NCI-H748 treated with DMSO at 0.1 percent for 48 hours (cell line): ENCODE data around the gene ZNF33A.
"Not testable (repeated sequence)": the region's sequence is repeated elsewhere in the genome, so short reads cannot be mapped to it uniquely, and the experiment has no call there.

Source experiments
- DNase-seq: peaks from one replicate; lab custom pipeline; 2025; lab: John Stamatoyannopoulos, UW

Gene ZNF33A

DNA sequence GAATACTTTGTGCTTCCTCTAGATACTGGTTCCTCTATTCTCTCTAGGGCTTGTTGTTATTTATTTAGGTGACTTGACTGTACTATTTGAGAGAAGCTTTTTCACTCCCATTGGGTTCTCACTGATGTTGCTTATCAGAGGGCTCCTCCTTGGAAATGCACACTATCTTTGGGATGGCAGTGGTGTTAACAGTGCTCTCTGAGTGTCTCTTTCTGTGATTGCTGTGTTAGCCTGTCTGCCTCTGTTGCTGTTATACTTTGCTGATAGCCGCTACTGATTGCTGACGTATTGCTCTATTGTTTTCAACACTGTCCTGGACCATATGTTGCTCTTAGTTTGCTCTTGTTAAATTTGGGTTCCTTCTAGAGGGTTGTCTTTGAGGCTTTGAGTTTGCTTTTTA is 34.7 kb downstream of the ZNF33A start:
- DNase-seq = no peak

DNA sequence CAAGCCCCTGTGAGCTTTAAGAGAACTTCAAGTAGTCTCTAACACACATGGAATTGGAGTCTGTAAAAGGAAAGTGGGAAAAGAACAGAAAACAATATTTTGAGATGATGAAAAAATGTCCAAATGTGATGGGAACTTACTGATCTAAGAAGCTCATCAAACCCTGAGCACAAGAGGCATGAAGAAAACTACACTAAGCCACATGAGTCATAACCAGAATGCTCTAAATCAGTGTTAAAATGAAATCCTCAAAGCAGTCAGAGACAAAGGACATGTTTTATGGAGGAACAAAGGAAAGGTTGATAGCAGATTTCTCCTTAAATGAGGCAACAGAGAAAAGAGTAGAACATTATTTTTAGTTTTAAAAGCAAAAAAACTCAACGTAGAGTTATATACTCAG is 37.2 kb downstream of the ZNF33A start:
- no peak for DNase-seq

DNA sequence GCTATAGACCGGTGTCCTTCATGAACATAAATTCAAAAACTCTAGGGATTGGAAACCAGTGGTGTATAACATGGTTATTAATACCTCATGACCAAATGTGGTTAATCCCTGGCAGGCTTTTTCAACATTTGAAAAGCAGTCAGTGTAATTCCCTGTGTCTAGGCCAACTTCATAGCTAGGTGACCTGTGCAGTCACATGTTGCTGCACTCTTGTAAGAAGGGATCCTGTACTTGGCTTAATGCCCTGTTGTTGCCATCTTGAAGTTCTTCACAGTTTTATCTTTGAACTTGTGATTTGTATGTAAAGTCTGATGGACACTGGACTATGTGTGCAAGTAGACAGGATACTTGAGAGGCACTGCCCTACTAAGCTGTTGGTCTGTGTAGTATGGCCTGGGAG is 39.7 kb downstream of the ZNF33A start:
- DNase-seq = no peak

DNA sequence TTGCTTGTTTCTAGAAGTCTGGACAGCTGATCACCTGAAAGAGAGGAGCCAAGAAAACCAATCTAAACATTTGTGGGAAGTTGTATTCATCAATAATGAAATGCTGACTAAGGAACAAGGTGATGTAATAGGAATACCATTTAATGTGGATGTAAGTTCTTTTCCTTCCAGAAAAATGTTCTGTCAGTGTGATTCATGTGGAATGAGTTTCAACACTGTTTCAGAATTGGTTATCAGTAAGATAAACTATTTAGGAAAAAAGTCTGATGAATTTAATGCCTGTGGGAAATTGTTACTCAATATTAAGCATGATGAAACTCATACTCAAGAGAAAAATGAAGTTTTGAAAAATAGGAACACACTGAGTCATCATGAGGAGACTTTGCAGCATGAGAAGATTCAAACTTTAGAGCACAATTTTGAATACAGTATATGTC is 43.9 kb downstream of the ZNF33A start:
- DNase-seq = no peak

DNA sequence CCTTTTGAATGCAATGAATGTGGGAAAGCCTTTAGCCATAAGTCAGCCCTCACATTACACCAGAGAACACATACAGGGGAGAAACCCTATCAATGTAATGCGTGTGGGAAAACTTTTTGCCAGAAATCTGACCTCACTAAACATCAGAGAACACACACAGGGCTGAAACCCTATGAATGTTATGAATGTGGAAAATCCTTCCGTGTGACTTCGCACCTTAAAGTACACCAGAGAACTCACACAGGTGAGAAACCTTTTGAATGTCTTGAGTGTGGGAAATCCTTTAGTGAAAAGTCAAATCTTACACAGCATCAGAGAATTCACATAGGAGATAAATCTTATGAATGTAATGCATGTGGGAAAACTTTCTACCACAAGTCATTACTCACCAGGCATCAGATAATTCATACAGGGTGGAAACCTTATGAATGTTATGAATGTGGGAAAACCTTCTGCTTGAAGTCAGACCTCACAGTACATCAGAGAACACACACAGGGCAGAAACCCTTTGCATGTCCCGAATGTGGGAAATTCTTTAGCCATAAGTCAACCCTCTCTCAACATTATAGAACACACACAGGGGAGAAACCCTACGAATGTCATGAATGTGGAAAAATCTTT is 44.9 kb downstream of the ZNF33A start:
- not testable (repeated sequence) for DNase-seq

DNA sequence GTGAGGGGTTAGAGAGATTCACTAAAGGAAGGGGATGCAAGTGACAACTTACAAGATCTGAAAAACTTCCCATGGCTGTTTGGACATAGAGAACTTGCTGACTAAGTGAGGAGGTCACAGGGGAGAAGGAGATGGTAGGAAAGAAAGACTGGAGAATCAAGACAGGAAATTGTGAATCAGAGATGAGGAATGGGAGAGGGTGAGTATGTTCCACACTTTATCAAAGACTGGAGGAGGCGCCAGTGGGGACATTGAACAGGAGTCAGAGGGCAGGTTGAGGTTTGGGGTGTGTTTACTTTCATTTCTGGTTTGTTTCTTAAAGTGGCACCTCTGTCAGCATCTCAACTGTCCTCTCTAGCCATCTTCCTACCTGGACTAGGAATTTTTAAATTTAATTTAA is 59.2 kb downstream of the ZNF33A start:
- DNase-seq = not testable (repeated sequence)

DNA sequence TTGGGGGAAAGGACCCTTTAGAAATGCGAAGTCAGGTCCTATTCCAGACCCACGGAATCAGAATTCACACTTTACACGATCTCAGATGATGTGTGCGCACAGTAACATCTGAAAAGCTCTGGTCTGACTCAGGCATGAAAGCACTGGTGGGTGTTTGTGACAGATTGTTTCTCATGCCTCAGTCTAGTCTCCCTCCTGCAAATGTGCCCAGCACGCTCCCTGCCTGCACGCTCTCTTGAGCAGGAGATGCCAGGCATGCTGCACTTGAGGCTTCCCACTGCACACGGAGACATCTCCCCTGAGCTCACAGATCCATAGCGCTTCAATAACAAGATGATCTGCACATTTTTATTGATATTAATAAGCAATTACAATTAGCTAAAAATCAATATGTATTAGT is 60.0 kb downstream of the ZNF33A start:
- no peak for DNase-seq

DNA sequence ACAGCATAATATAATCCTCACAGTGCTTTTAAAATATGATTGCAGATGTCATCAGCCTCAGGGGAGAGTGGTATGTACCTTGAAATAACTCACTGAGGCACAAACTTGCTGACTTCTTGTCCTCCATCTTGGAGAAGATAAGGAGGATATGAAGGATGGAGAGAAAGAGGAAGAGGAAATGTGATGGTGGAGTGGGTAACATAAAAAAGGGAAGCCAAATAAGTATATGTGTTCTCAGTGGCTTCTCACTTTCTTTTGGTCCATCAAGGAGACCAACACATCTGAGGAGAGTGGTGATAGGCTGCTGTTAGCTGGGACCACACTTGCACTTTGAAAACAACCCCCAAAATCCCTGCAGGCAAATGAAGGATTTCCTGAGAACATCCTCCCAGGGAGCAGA is 62.1 kb downstream of the ZNF33A start:
- no peak for DNase-seq

DNA sequence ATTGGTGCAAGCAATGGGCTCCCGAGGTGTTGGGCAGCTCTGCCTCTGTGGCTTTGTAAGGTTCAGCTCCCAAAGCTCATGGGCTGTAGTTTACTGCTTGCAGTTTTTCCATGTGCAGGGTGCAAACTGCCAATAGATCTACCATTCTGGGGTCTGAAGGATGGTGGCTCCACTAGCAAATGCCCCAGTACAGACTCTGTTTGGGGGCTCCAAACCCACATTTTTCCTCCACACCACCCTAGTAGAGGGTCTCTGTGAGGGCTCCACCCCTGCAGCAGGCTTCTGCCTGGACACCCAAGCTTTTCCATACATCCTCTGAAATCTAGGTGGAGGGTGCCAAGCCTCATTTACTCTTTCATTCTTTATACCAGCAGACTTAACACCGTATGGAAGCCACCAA is 66.2 kb downstream of the ZNF33A start:
- no peak for DNase-seq

DNA sequence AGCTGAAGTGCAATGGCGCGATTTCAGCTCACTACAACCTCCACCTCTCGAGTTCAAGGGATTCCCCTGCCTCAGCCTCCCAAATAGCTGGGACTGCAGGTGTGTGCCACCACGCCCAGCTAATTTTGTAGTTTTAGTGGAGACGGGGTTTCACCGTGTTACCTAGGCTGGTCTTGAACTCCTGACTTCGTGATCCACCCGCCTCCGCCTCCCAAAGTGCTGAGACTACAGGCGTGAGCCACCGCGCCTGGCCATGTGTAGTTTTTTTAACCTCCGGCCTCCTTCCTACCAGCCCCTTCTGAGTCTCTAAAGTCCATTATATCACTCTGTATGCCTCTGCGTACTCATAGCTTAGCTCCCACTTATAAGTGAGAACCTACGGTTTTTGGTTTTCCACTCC is 82.8 kb downstream of the ZNF33A start:
- not testable (repeated sequence) for DNase-seq

DNA sequence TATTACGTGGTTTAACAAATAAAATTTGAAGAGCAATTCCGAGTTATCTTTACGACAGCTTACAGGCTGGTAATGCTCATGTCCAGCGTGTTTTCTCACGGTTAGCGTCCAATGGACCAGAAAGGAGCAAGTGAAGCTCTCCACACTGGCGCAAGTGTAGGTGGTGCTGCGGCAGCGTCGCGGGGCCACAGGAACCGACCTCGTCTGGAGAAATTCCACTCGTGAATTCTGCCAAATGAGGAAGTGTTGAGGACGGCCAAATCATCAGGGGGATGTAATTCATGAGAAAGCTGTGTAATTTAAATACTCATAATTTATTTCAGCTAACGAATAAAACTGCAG is 83.3 kb downstream of the ZNF33A start:
- no peak for DNase-seq

DNA sequence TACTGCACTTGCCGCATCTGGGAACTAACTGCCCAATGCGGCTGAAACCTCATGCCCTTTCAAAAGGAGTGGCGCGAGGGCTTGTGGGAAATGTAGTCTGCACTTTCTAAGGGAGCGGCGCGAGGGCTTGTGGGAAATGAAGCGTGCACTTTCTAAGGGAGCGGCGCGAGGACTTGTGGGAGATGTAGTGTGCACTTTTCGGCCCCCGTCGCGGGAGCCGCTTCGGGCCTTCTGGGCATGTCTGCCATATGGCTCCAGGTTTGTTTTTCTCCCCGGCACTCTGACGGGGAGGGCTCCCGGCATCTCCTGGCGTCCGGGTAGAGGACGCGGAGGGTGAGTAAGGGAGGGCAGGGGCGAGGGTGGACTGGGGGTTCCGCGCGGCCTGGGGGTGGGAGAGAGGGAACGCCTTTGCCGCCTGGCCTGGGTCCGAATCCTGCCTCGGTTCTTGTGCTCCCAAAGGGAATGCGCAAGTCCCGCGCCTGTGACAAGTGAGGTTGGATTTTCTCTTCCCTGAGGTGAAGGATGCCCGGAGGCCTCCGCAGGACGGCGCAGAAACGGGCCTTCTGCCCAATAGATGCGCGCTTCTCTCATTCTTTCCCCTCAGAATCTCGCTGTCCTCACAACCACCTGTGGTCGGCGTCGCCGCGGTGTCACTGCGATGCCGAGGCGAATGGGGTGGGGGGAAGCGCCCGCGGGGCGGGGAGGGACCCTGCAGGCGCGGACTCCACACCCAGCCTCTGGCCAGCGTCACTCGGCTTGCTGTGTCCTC is 83.9 kb downstream of the ZNF33A start, which contains the start of gene ZNF37A:
TSS of gene ZNF37A (plus strand) at position 180 of the 769 bp plus-strand sequence. CDS start 2,281 bp downstream, outside the sequence.
- DNase-seq = peak; percentile 85

DNA sequence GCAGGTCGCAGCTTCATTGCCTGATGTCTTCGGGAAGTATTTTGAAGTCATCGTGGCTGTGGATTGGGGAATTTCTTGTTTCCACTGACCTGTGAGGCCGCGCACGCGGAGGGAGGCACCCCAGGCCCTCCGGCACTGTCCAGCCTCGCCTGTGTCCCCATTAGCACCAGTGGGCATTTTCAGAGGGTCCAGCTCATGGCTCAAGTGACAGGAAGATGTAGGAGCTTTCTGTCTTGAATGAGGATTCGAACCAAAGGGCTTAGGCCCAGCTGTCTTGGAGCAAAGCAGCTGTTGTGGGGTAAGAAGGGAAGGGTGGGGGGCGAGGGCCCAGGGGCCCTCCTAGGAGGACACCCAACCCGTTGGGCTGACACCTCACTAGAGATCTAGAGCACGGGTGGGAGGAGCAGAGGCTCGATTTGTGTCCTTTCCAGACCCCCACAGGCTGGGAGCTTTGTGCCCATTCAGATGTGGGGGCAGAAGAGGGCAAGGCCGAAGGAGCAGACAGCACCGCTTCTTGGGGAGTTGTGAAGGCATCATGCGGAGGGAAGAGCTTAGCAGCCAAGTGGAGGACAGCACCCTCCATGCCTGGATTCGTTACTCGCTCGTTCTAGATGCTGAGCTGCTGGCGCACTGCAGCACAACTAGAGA is 84.6 kb downstream of the ZNF33A start:
- no peak for DNase-seq

DNA sequence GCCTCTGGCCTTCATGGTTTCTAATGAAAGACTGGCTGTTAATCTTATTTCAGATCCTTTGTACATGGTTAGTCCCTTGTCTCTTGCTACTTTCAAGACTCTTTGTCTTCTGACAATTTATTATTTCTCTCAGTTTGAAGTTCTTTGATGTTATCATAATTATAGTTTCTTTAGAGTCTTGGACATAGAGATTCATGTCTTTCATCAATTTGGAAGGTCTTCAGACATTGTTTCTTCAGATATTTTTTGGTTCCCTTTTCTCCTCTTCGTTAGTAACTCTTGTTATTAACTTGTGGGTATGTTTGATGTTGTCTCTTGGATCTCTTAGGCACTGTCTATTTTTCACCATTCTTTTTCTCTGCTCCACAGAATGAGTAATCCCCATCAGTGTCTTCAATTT is 92.4 kb downstream of the ZNF33A start:
- no peak for DNase-seq

DNA sequence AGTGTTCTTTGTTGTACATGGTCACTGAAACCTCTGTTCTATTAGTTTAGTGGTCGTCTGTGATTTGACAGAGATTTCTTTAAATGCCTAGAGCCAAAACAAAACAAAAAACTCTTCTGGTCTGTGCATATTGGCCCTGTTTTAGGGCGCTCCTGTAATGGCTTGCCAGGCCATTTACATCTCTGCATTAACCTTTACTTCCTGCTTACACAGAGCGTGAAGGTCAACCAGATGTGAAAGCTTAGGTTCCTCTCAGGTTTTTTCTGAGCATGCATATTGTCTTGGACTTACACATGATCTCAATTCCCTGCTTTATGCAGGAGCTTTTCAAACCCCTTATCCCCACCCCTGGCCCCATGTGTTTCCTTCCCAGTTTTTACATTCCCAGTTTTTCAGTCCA is 93.3 kb downstream of the ZNF33A start:
- DNase-seq = no peak

DNA sequence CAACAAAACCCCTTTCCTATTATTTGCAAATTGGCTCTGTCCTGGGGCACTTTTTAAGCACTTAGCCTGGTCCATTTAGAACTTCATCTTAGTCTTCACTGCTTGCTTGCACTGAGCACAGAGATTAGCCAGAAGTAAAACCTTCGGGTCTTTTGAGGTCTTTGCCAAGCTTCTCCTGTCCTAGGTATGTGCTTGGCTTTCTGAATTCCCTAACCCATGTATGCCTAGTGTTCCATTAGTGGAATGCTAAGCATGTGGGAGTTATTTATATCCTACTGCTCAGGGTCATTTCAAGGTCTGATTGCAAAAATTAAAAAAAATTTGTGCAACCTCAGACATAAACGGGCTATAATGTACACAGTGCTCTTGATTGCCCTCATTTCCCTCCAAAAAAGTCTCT is 101.7 kb downstream of the ZNF33A start:
- DNase-seq = no peak
